Endothelial cell of umbilical vein (primary cell): ENCODE results near the gene SUPT4H1. TPM values are rescaled to one million over a fixed set of nuclear protein-coding genes. Genes with fewer than 3 reads are reported as not detected.

Source experiments
- BruUV-seq: library from RNA; stranded (reverse); fragments of 400-500 nt; replicated peaks from 2 replicates; lab custom pipeline; 2021; lab: Mats Ljungman, UMichigan
- CTCF ChIA-PET: fragments of 300-600, 350-600 bp; sonication (Branson Sonifier 250); formaldehyde crosslinking; loops from one replicate; lab custom pipeline; 2021; ENCODE audit warnings: antibody characterized with exemption, inconsistent platforms; lab: Charles Lee
- POLR2A ChIA-PET: fragments of 300-600, 350-600 bp; sonication (Branson Sonifier 250); formaldehyde crosslinking; loops from one replicate; lab custom pipeline; 2021; ENCODE audit warnings: antibody characterized with exemption, inconsistent platforms; lab: Charles Lee
- DNase-seq: peaks from one replicate; pipeline ENCODE4 v3.0.0-alpha.2; 2011; ENCODE audit warnings: low read depth, low spot score
- FAIRE-seq: peaks from 2 replicates; lab custom pipeline; 2011; peaks lifted over from hg19 to GRCh38; lab: Jason Lieb, UNC
- H2AFZ ChIP-seq: 2 replicates; pipeline ENCODE4 v1.6.0; 2012; ENCODE audit warnings: low read depth, low read length, control low read depth, inconsistent platforms
- H3K27ac ChIP-seq: 2 replicates; pipeline ENCODE4 v1.5.1; 2011; ENCODE audit warnings: low read depth, mild to moderate bottlenecking, control low read depth, low read length, moderate library complexity; ENCODE audit not compliant: insufficient read depth
- H3K27me3 ChIP-seq, 2 experiments: 2 replicates each; pipeline versions ENCODE4 v1.6.0 to v1.6.1; 2011; ENCODE audit warnings: low read length in 2 of 2, mixed read lengths in 1 of 2; ENCODE audit not compliant: control insufficient read depth in 2 of 2, insufficient read depth in 2 of 2
- H3K36me3 ChIP-seq, 2 experiments: 2 replicates in 1 of 2; 3 replicates in 1 of 2; pipeline ENCODE4 v1.5.1; 2011; ENCODE audit warnings: low read length in 2 of 2, mild to moderate bottlenecking in 1 of 2, moderate library complexity in 1 of 2; ENCODE audit not compliant: control insufficient read depth in 2 of 2, insufficient read depth in 2 of 2; ENCODE audit errors: extremely low read depth in 1 of 2
- H3K4me1 ChIP-seq: 3 replicates; pipeline ENCODE4 v1.5.1; 2011; ENCODE audit warnings: mild to moderate bottlenecking, low read length; ENCODE audit not compliant: control insufficient read depth, insufficient read depth; ENCODE audit errors: extremely low read depth
- H3K4me2 ChIP-seq: 2 replicates; pipeline ENCODE4 v1.6.1; 2011; ENCODE audit warnings: low read length, control low read depth, mixed read lengths; ENCODE audit not compliant: insufficient read depth
- H3K4me3 ChIP-seq, 3 experiments: fragments of 200-600 bp in 1 of 3; sonication (generic), shearing (Covaris generic) in 1 of 3; replicated peaks in 1 of 3; 2 replicates each; pipeline ENCODE4 v1.5.1; 2011 to 2016; ENCODE audit warnings: control low read depth in 3 of 3, low read length in 3 of 3, mild to moderate bottlenecking in 2 of 3, inconsistent platforms in 1 of 3, low read depth in 1 of 3, moderate library complexity in 1 of 3; ENCODE audit not compliant: insufficient read depth in 1 of 3
- H3K79me2 ChIP-seq: 2 replicates; pipeline ENCODE4 v1.6.0; 2012; ENCODE audit warnings: low read length, inconsistent platforms; ENCODE audit not compliant: control insufficient read depth, insufficient read depth
- H3K9ac ChIP-seq: replicated peaks from 2 replicates; pipeline ENCODE3; 2011; ENCODE audit warnings: low read length, control low read depth; ENCODE audit not compliant: insufficient read depth; ENCODE audit errors: extremely low read depth
- H3K9me1 ChIP-seq: replicated peaks from 3 replicates; pipeline ENCODE4 v1.6.0; 2011; ENCODE audit warnings: mild to moderate bottlenecking, low read length; ENCODE audit not compliant: control insufficient read depth, insufficient read depth; ENCODE audit errors: extremely low read depth
- H3K9me3 ChIP-seq: replicated peaks from 2 replicates; pipeline ENCODE4 v1.5.1; 2012; ENCODE audit warnings: low read length, inconsistent platforms; ENCODE audit not compliant: control insufficient read depth, insufficient read depth
- H4K20me1 ChIP-seq: replicated peaks from 2 replicates; pipeline ENCODE3; 2011; ENCODE audit warnings: mild to moderate bottlenecking, low read length; ENCODE audit not compliant: control insufficient read depth, insufficient read depth; ENCODE audit errors: extremely low read depth
- EZH2 ChIP-seq: IDR thresholded peaks from 2 replicates; pipeline ENCODE4 v1.6.1; 2012; ENCODE audit warnings: borderline replicate concordance, low read depth, mild to moderate bottlenecking, moderate library complexity, low read length, inconsistent platforms; ENCODE audit not compliant: severe bottlenecking
- FOS ChIP-seq: IDR thresholded peaks from 2 replicates; pipeline ENCODE4 v1.6.1; 2011; ENCODE audit warnings: mild to moderate bottlenecking, low read length, moderate library complexity, borderline replicate concordance; ENCODE audit not compliant: insufficient read depth
- GATA2 ChIP-seq: IDR thresholded peaks from 2 replicates; pipeline ENCODE4 v1.7.0; 2011; ENCODE audit warnings: low read depth, mild to moderate bottlenecking, moderate library complexity, mixed read lengths, low read length; ENCODE audit not compliant: insufficient read length, insufficient read depth
- JUN ChIP-seq: IDR thresholded peaks from 2 replicates; pipeline ENCODE4 v1.6.1; 2011; ENCODE audit warnings: borderline replicate concordance, low read depth; ENCODE audit not compliant: insufficient read length, insufficient read depth
- MAX ChIP-seq: IDR thresholded peaks from 2 replicates; pipeline ENCODE4 v1.6.1; 2011; ENCODE audit not compliant: insufficient read depth, insufficient read length
- MYC ChIP-seq: IDR thresholded peaks from one replicate; pipeline ENCODE4 v1.6.1; 2011; ENCODE audit warnings: mild to moderate bottlenecking, low read depth, low read length
- POLR2A ChIP-seq: IDR thresholded peaks from 2 replicates; pipeline ENCODE4 v1.6.1; 2012; ENCODE audit warnings: low read depth, mild to moderate bottlenecking, control low read depth, low read length
- POLR2AphosphoS5 ChIP-seq: IDR thresholded peaks from 2 replicates; pipeline ENCODE4 v1.6.1; 2012; ENCODE audit warnings: low read depth, mild to moderate bottlenecking, control low read depth, low read length, moderate library complexity; ENCODE audit not compliant: insufficient read depth
- dilution Hi-C: fragments of 300-500 bp; cut with MboI; formaldehyde crosslinking; loops from one replicate; pipeline ENCODE4 v1.15.0; 2019; ENCODE audit warnings: low sequenced_read_pairs; ENCODE audit not compliant: extremely low pct_ligation_motif_present
- intact Hi-C: fragments of 100-400 bp; cut with micrococcal nuclease; formaldehyde crosslinking; loops from one replicate; pipeline ENCODE4 v1.10.0; 2022
- polyA plus RNA-seq, 4 experiments: library from polyadenylated mRNA; depleted of rRNA in 3 of 4; stranded (reverse) in 3 of 4; unstranded in 1 of 4; fragments of >200 nt; gene quantifications; 2 replicates each; pipeline versions ENCODE4 v1.2.1 to v1.2.3, GENCODE V29; 2011 to 2012; ENCODE audit warnings: missing spikeins in 1 of 4
- total RNA-seq: library from RNA; stranded (reverse); gene quantifications from 2 replicates; pipeline ENCODE4 v1.2.3, GENCODE V29; 2021
- TF ChIP-seq, protein P1 (sequence below), 2 donors: IDR thresholded peaks; 1 replicate in 1 of 2; 2 replicates in 1 of 2; pipeline ENCODE4 v1.5.1; 2011; ENCODE audit warnings: low read length in 2 of 2, mild to moderate bottlenecking in 2 of 2, moderate library complexity in 2 of 2, control low read depth in 1 of 2, inconsistent platforms in 1 of 2, low read depth in 1 of 2; ENCODE audit not compliant: insufficient read depth in 1 of 2; ENCODE audit errors: extremely low read depth in 1 of 2

SUPT4H1 gene
- total and polyA plus RNA-seq, 2 donors (not counting 3 experiments of a cell fraction or from before 2014, with no cell fraction given): 77.5 to 154 TPM

- no peaks in the 10 kb centered on the region for H3K9me3 ChIP-seq
- H3K4me3 ChIP-seq: no peak overlapping the region
- H4K20me1 ChIP-seq: no peaks in the 10 kb centered on the region
- BruUV-seq: no TSS peak
- peaks cover 0 to 1% of the 10 kb centered on the region in 2 experiments for H3K27me3 ChIP-seq
- H2AFZ ChIP-seq: no peak overlapping the region
- no peak overlapping the region for H3K9ac ChIP-seq
- no peak overlapping the region for H3K27ac ChIP-seq
- FAIRE-seq (no peak), DNase-seq (no peak)
- H3K9me1 ChIP-seq: no peaks in the 10 kb centered on the region
- TF ChIP-seq JUN (no peak), FOS (no peak), EZH2 (no peak), GATA2 (no peak), MYC (no peak), POLR2AphosphoS5 (no peak), POLR2A (no peak), MAX (no peak)
- TF ChIP-seq, protein P1, sequence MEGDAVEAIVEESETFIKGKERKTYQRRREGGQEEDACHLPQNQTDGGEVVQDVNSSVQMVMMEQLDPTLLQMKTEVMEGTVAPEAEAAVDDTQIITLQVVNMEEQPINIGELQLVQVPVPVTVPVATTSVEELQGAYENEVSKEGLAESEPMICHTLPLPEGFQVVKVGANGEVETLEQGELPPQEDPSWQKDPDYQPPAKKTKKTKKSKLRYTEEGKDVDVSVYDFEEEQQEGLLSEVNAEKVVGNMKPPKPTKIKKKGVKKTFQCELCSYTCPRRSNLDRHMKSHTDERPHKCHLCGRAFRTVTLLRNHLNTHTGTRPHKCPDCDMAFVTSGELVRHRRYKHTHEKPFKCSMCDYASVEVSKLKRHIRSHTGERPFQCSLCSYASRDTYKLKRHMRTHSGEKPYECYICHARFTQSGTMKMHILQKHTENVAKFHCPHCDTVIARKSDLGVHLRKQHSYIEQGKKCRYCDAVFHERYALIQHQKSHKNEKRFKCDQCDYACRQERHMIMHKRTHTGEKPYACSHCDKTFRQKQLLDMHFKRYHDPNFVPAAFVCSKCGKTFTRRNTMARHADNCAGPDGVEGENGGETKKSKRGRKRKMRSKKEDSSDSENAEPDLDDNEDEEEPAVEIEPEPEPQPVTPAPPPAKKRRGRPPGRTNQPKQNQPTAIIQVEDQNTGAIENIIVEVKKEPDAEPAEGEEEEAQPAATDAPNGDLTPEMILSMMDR (IDR thresholded peaks at IDR 0.05; ENCODE audit: extremely low read depth in 1 of 2, insufficient read depth in 1 of 2, low read depth in 1 of 2, low read length in 2 of 2): no peak
- POLR2A ChIA-PET: no interaction called here
- H3K4me1 ChIP-seq: no peaks in the 10 kb centered on the region
- no peaks in the 10 kb centered on the region for H3K36me3 ChIP-seq
- no peaks in the 10 kb centered on the region for H3K79me2 ChIP-seq
- intact Hi-C loops: no loop called here
- CTCF ChIA-PET: no interaction called here
- dilution Hi-C loops: no loop called here
- H3K4me2 ChIP-seq: no peak overlapping the region
Measured at GRCh38 chr17:58331815-58332777, 19.9 kb downstream of the SUPT4H1 start.
